ENCODE results near the gene MARCHF5. TPM values are rescaled to one million over a fixed set of nuclear protein-coding genes. Genes with fewer than 3 reads are reported as not detected.

The MARCHF5 gene
- total RNA-seq, 1 experiment from 2014 or later: 39.1 TPM

- H3K9me2 ChIP-seq (ENCODE audit: insufficient read depth): no peaks in the 10 kb centered on the region
- intact Hi-C loops (cut with micrococcal nuclease; ENCODE audit: unreplicated experiment): loop anchor here (1.0 kb wide), 1 partner anchor 154 kb away; no protein-coding TSS in a partner anchor
- BruUV-seq (replicated peaks): no TSS peak
- no peaks in the 10 kb centered on the region for H3K36me3 ChIP-seq (ENCODE audit: low read depth)
- CTCF ChIA-PET: no interaction called here
- peak overlapping the region; percentile 83 for H3K4me2 ChIP-seq
- no peaks in the 10 kb centered on the region for H3K9me3 ChIP-seq (ENCODE audit: insufficient read depth, low read depth)
- H3K4me1 ChIP-seq (replicated peaks; ENCODE audit: insufficient read depth): peaks cover 56% of the 10 kb centered on the region
- peaks cover 2% of the 10 kb centered on the region; the same call in 1 of the 2 replicates for H3K79me2 ChIP-seq (ENCODE audit: low read depth)
- H3K27ac ChIP-seq: peak overlapping the region; percentile 66; the same call in 1 of the 2 replicates
- no peaks in the 10 kb centered on the region for H3K27me3 ChIP-seq (ENCODE audit: insufficient read depth, low read depth)
- no peak overlapping the region for H2AFZ ChIP-seq
- peaks cover 24% of the 10 kb centered on the region for H3F3A ChIP-seq (ENCODE audit: insufficient read depth, low read depth)
- TF ChIP-seq CTCF (conservative IDR thresholded peaks at IDR 0.05): no peak
- no peak for TF ChIP-seq EZH2 (IDR thresholded peaks at IDR 0.05; ENCODE audit: low read depth)
- no peak for DNase-seq
- POLR2A ChIA-PET (ENCODE audit: unreplicated experiment): interaction anchor here (0.6 kb wide), 1 partner anchor 46 kb away, joined by 11 read pairs; no protein-coding TSS in a partner anchor
- peak overlapping the region; percentile 51; the same call in 1 of the 2 replicates for H3K4me3 ChIP-seq
- H4K20me1 ChIP-seq (ENCODE audit: insufficient read depth): no peaks in the 10 kb centered on the region
Observed at GRCh38 chr10:92242380-92242779, 48.6 kb upstream of the MARCHF5 start.

GRCh38 chr10:92242910-92243671 lies 47.9 kb upstream of the MARCHF5 start:
- H3K4me1 ChIP-seq (replicated peaks; ENCODE audit: insufficient read depth): peaks cover 49% of the 10 kb centered on the region
- ChIA-PET POLR2A (ENCODE audit: unreplicated experiment) (interaction anchor here (0.7 kb wide), 1 partner anchor 301 kb away, joined by 6 read pairs; no protein-coding TSS in a partner anchor), CTCF (interaction anchor here (0.6 kb wide), 1 partner anchor 47 kb away, joined by 4 read pairs; no protein-coding TSS in a partner anchor)
- TF ChIP-seq CTCF (conservative IDR thresholded peaks at IDR 0.05): no peak
- no peak for TF ChIP-seq EZH2 (IDR thresholded peaks at IDR 0.05; ENCODE audit: low read depth)
- H3K36me3 ChIP-seq (ENCODE audit: low read depth): no peaks in the 10 kb centered on the region
- peaks cover 21% of the 10 kb centered on the region for H3F3A ChIP-seq (ENCODE audit: insufficient read depth, low read depth)
- no peaks in the 10 kb centered on the region for H3K9me3 ChIP-seq (ENCODE audit: insufficient read depth, low read depth)
- peak; percentile 35 to 85 for DNase-seq
- peak overlapping the region; percentile 66 for H3K27ac ChIP-seq
- H2AFZ ChIP-seq: peak overlapping the region; percentile 7; the same call in 1 of the 2 replicates
- no TSS peak for BruUV-seq (replicated peaks)
- peak overlapping the region; percentile 51; the same call in 1 of the 2 replicates for H3K4me3 ChIP-seq
- no peaks in the 10 kb centered on the region for H3K9me2 ChIP-seq (ENCODE audit: insufficient read depth)
- H3K4me2 ChIP-seq: peak overlapping the region; percentile 83
- intact Hi-C loops (cut with micrococcal nuclease; ENCODE audit: unreplicated experiment): loop anchor here (1.0 kb wide), 1 partner anchor 155 kb away; no protein-coding TSS in a partner anchor
- no peaks in the 10 kb centered on the region; the same call in 1 of the 2 replicates for H3K79me2 ChIP-seq (ENCODE audit: low read depth)
- no peaks in the 10 kb centered on the region for H3K27me3 ChIP-seq (ENCODE audit: insufficient read depth, low read depth)
- H4K20me1 ChIP-seq (ENCODE audit: insufficient read depth): no peaks in the 10 kb centered on the region

- no peaks in the 10 kb centered on the region for H3K27me3 ChIP-seq (ENCODE audit: insufficient read depth, low read depth)
- no TSS peak for BruUV-seq (replicated peaks)
- H3K9me3 ChIP-seq (ENCODE audit: insufficient read depth, low read depth): no peaks in the 10 kb centered on the region
- TF ChIP-seq EZH2 (IDR thresholded peaks at IDR 0.05; ENCODE audit: low read depth) (no peak), CTCF (conservative IDR thresholded peaks at IDR 0.05) (no peak)
- no peak overlapping the region for H2AFZ ChIP-seq
- H3K27ac ChIP-seq: no peak overlapping the region
- no peaks in the 10 kb centered on the region for H3K36me3 ChIP-seq (ENCODE audit: low read depth)
- intact Hi-C loops (cut with micrococcal nuclease; ENCODE audit: unreplicated experiment): no loop called here
- H3K4me3 ChIP-seq: no peak overlapping the region
- POLR2A ChIA-PET (ENCODE audit: unreplicated experiment): interaction anchor here (1.2 kb wide), 1 partner anchor 33 kb away, joined by 5 read pairs; no protein-coding TSS in a partner anchor
- peak in 1 of 2 experiments; percentile 47 for DNase-seq
- H3K79me2 ChIP-seq (ENCODE audit: low read depth): no peaks in the 10 kb centered on the region
- no peak overlapping the region for H3K4me2 ChIP-seq
- H3K9me2 ChIP-seq (ENCODE audit: insufficient read depth): no peaks in the 10 kb centered on the region
- peaks cover 44% of the 10 kb centered on the region for H3K4me1 ChIP-seq (replicated peaks; ENCODE audit: insufficient read depth)
- CTCF ChIA-PET: no interaction called here
- H3F3A ChIP-seq (ENCODE audit: insufficient read depth, low read depth): peaks cover 15% of the 10 kb centered on the region
- no peaks in the 10 kb centered on the region for H4K20me1 ChIP-seq (ENCODE audit: insufficient read depth)
Observed at GRCh38 chr10:92244796-92245195, 46.2 kb upstream of the MARCHF5 start.

Data from PC-9 (cell line).